Measurements from ENCODE around the gene CERCAM. TPM values are rescaled to one million over a fixed set of nuclear protein-coding genes. Genes with fewer than 3 reads are reported as not detected.

Gene CERCAM
- total RNA-seq, 1 donor from 2014 or later = 8.5 TPM

GRCh38 chr9:128394379-128395168 lies 26.1 kb upstream of the CERCAM start:
- H3K27me3 ChIP-seq (ENCODE audit: low read depth) = peaks cover 30% of the 10 kb centered on the region

GRCh38 chr9:128396970-128397613 lies 23.6 kb upstream of the CERCAM start:
- Histone ChIP-seq H3K27me3 (ENCODE audit: low read depth) (peaks cover 51% of the 10 kb centered on the region), H3K4me1 (peaks cover 15% of the 10 kb centered on the region), H3K9me3 (replicated peaks) (no peaks in the 10 kb centered on the region), H3K4me3 (peak overlapping the region; percentile 55), H3K36me3 (peaks cover 8% of the 10 kb centered on the region), H3K27ac (replicated peaks) (peak overlapping the region; percentile 83)
- DNase-seq = peak; percentile 58
- intact Hi-C loops (cut with micrococcal nuclease) = no loop called here
- no peak for TF ChIP-seq CTCF (IDR thresholded peaks at IDR 0.05; ENCODE audit: borderline replicate concordance)

More at GRCh38 chr9:128394379-128395168, 26.1 kb upstream of the CERCAM start:
- DNase-seq = no peak
- Histone ChIP-seq H3K4me3 (no peak overlapping the region), H3K27ac (replicated peaks) (no peak overlapping the region), H3K9me3 (replicated peaks) (no peaks in the 10 kb centered on the region), H3K36me3 (peaks cover 34% of the 10 kb centered on the region), H3K4me1 (peaks cover 15% of the 10 kb centered on the region)
- intact Hi-C loops (cut with micrococcal nuclease) = no loop called here
- TF ChIP-seq CTCF (IDR thresholded peaks at IDR 0.05; ENCODE audit: borderline replicate concordance) = no peak

- peaks cover 1% of the 10 kb centered on the region for H3K36me3 ChIP-seq
- DNase-seq = no peak
- intact Hi-C loops (cut with micrococcal nuclease) = no loop called here
- peaks cover 15% of the 10 kb centered on the region for H3K4me1 ChIP-seq
- H3K27me3 ChIP-seq (ENCODE audit: low read depth) = peaks cover 54% of the 10 kb centered on the region
- H3K27ac ChIP-seq (replicated peaks) = peak overlapping the region; percentile 83
- H3K9me3 ChIP-seq (replicated peaks) = no peaks in the 10 kb centered on the region
- peak overlapping the region; percentile 55 for H3K4me3 ChIP-seq
- no peak for TF ChIP-seq CTCF (IDR thresholded peaks at IDR 0.05; ENCODE audit: borderline replicate concordance)
Measured at GRCh38 chr9:128397831-128398230, 22.8 kb upstream of the CERCAM start.

GRCh38 chr9:128399861-128400260 lies 20.8 kb upstream of the CERCAM start:
- Histone ChIP-seq H3K27me3 (ENCODE audit: low read depth) (peaks cover 61% of the 10 kb centered on the region), H3K4me1 (peaks cover 15% of the 10 kb centered on the region), H3K9me3 (replicated peaks) (no peaks in the 10 kb centered on the region), H3K36me3 (no peaks in the 10 kb centered on the region), H3K27ac (replicated peaks) (no peak overlapping the region), H3K4me3 (no peak overlapping the region)
- intact Hi-C loops (cut with micrococcal nuclease) = loop anchor here (5.0 kb wide), 1 partner anchor 38 kb away; no protein-coding TSS in a partner anchor
- no peak for DNase-seq
- no peak for TF ChIP-seq CTCF (IDR thresholded peaks at IDR 0.05; ENCODE audit: borderline replicate concordance)

GRCh38 chr9:128404560-128404959 lies 16.1 kb upstream of the CERCAM start:
- H3K36me3 ChIP-seq = no peaks in the 10 kb centered on the region
- H3K4me3 ChIP-seq = no peak overlapping the region
- H3K4me1 ChIP-seq = peaks cover 20% of the 10 kb centered on the region
- no peak for TF ChIP-seq CTCF (IDR thresholded peaks at IDR 0.05; ENCODE audit: borderline replicate concordance)
- intact Hi-C loops (cut with micrococcal nuclease) = loop anchor here (5.0 kb wide), 1 partner anchor 42 kb away; no protein-coding TSS in a partner anchor
- no peaks in the 10 kb centered on the region for H3K9me3 ChIP-seq (replicated peaks)
- DNase-seq = no peak
- peaks cover 82% of the 10 kb centered on the region for H3K27me3 ChIP-seq (ENCODE audit: low read depth)
- no peak overlapping the region for H3K27ac ChIP-seq (replicated peaks)

All from left ventricle myocardium inferior (tissue), 1 donor.